GM19238 (cell line): ENCODE data around the gene DCPS.
"Not testable (repeated sequence)": the region's sequence is repeated elsewhere in the genome, so short reads cannot be mapped to it uniquely, and the experiment has no call there.

Experiments
- DNase-seq: peaks from one replicate; pipeline ENCODE4 v3.0.0; 2011; ENCODE audit warnings: low spot score; ENCODE audit not compliant: insufficient read length

Gene DCPS

GRCh38 chr11:126381960-126382359 is 78.1 kb downstream of the DCPS start:
- DNase-seq, result not testable (repeated sequence)

GRCh38 chr11:126382641-126383040 is 78.8 kb downstream of the DCPS start:
- not testable (repeated sequence) for DNase-seq

- no peak for DNase-seq
Measured at GRCh38 chr11:126383339-126384335, 79.8 kb downstream of the DCPS start.

- no peak for DNase-seq
Measured at GRCh38 chr11:126384449-126385070, 80.7 kb downstream of the DCPS start.

GRCh38 chr11:126385991-126386728 is 82.3 kb downstream of the DCPS start:
- DNase-seq, result no peak

GRCh38 chr11:126386729-126387071 is 82.8 kb downstream of the DCPS start:
- not testable (repeated sequence) for DNase-seq

- no peak for DNase-seq
Measured at GRCh38 chr11:126387857-126388256, 84.0 kb downstream of the DCPS start.

GRCh38 chr11:126390272-126390867 is 86.5 kb downstream of the DCPS start:
- no peak for DNase-seq

- DNase-seq, result no peak
Measured at GRCh38 chr11:126391286-126391954, 87.6 kb downstream of the DCPS start.

GRCh38 chr11:126391970-126392632 is 88.2 kb downstream of the DCPS start:
- DNase-seq, result no peak

- no peak for DNase-seq
Measured at GRCh38 chr11:126392633-126393013, 88.8 kb downstream of the DCPS start.

GRCh38 chr11:126393143-126393542 is 89.3 kb downstream of the DCPS start:
- DNase-seq, result no peak

GRCh38 chr11:126394036-126394435 is 90.2 kb downstream of the DCPS start:
- DNase-seq, result no peak

- not testable (repeated sequence) for DNase-seq
Measured at GRCh38 chr11:126394634-126395072, 90.8 kb downstream of the DCPS start.
